Vagina (tissue), 2 donors: ENCODE measurements around the gene CNNM1. TPM values are rescaled to one million over a fixed set of nuclear protein-coding genes. Genes with fewer than 3 reads are reported as not detected.

ENCODE experiments used
- DNase-seq, 2 donors: peaks; one replicate each; pipeline ENCODE4 v3.0.0-alpha.2; 2017; ENCODE audit errors: extremely low spot score in 2 of 2
- H3K27ac ChIP-seq: fragments of 200-600 bp; sonication (generic); one replicate; pipeline ENCODE4 v1.5.1; 2019
- H3K27me3 ChIP-seq: fragments of 200-600 bp; sonication (generic); one replicate; pipeline ENCODE4 v1.5.1; 2019
- H3K36me3 ChIP-seq, 2 donors: fragments of 200-600 bp; sonication (generic); one replicate each; pipeline ENCODE4 v1.5.1; 2017 to 2019
- H3K4me1 ChIP-seq: fragments of 200-600 bp; sonication (generic); one replicate; pipeline ENCODE4 v1.5.1; 2019
- H3K4me3 ChIP-seq, 2 donors: fragments of 200-600 bp; sonication (generic); 1 replicate in 1 of 2; 2 replicates in 1 of 2; pipeline ENCODE4 v1.5.1; 2016 to 2019
- H3K9me3 ChIP-seq: fragments of 200-600 bp; sonication (generic); one replicate; pipeline ENCODE4 v1.5.1; 2019
- CTCF ChIP-seq, 3 experiments: fragments of 450-650 bp in 2 of 3; fragments of 200-600 bp in 1 of 3; sonication (generic) in 1 of 3; IDR thresholded peaks; one replicate each; pipeline ENCODE4 v1.5.1; 2017 to 2019; ENCODE audit warnings: antibody characterized with exemption in 3 of 3, mild to moderate bottlenecking in 2 of 3, moderate library complexity in 2 of 3
- POLR2A ChIP-seq, 2 donors: fragments of 450-650 bp; IDR thresholded peaks; one replicate each; pipeline ENCODE4 v1.6.1; 2017; ENCODE audit warnings: antibody characterized with exemption in 2 of 2, mild to moderate bottlenecking in 2 of 2, moderate library complexity in 2 of 2
- POLR2AphosphoS5 ChIP-seq, 2 donors: sonication (generic); formaldehyde crosslinking; IDR thresholded peaks; one replicate each; pipeline ENCODE4 v1.9.0; 2017; ENCODE audit warnings: antibody characterized with exemption in 2 of 2, mild to moderate bottlenecking in 2 of 2, low read depth in 1 of 2; ENCODE audit not compliant: insufficient read depth in 1 of 2
- intact Hi-C: fragments of 100-400 bp; cut with DNase I; formaldehyde crosslinking; loops from one replicate; pipeline ENCODE4 v1.15.1; 2023
- total RNA-seq: library from RNA; depleted of rRNA; stranded (reverse); fragments of >200 nt; gene quantifications from one replicate; pipeline ENCODE4 v1.2.3, GENCODE V29; 2016

CNNM1 gene
- total RNA-seq, 1 donor from 2014 or later, result 2.5 TPM

GRCh38 chr10:99372546-99373271, 43.6 kb downstream of the CNNM1 start:
- intact Hi-C loops, result no loop called here
- Histone ChIP-seq H3K4me3 (no peak overlapping the region), H3K4me1 (no peaks in the 10 kb centered on the region), H3K27ac (peak overlapping the region; percentile 10), H3K36me3 (no peaks in the 10 kb centered on the region), H3K27me3 (no peaks in the 10 kb centered on the region), H3K9me3 (no peaks in the 10 kb centered on the region)
- DNase-seq, result no peak
- no peak for TF ChIP-seq POLR2A (IDR thresholded peaks at IDR 0.05)
- no peak for TF ChIP-seq POLR2AphosphoS5 (IDR thresholded peaks at IDR 0.05; ENCODE audit: insufficient read depth in 1 of 2, low read depth in 1 of 2)
- TF ChIP-seq CTCF (IDR thresholded peaks at IDR 0.05), result no peak

GRCh38 chr10:99374526-99374925, 45.4 kb downstream of the CNNM1 start:
- Histone ChIP-seq H3K4me1 (no peaks in the 10 kb centered on the region), H3K27me3 (no peaks in the 10 kb centered on the region), H3K9me3 (no peaks in the 10 kb centered on the region), H3K4me3 (no peak overlapping the region), H3K27ac (no peak overlapping the region), H3K36me3 (no peaks in the 10 kb centered on the region)
- TF ChIP-seq POLR2A (IDR thresholded peaks at IDR 0.05) (no peak), POLR2AphosphoS5 (IDR thresholded peaks at IDR 0.05; ENCODE audit: insufficient read depth in 1 of 2, low read depth in 1 of 2) (no peak), CTCF (IDR thresholded peaks at IDR 0.05) (no peak)
- intact Hi-C loops, result no loop called here
- no peak for DNase-seq

- H3K36me3 ChIP-seq, result no peaks in the 10 kb centered on the region
- intact Hi-C loops, result no loop called here
- no peak overlapping the region for H3K27ac ChIP-seq
- no peaks in the 10 kb centered on the region for H3K27me3 ChIP-seq
- no peaks in the 10 kb centered on the region for H3K4me1 ChIP-seq
- no peaks in the 10 kb centered on the region for H3K9me3 ChIP-seq
- TF ChIP-seq POLR2AphosphoS5 (IDR thresholded peaks at IDR 0.05; ENCODE audit: insufficient read depth in 1 of 2, low read depth in 1 of 2) (no peak), CTCF (IDR thresholded peaks at IDR 0.05) (no peak), POLR2A (IDR thresholded peaks at IDR 0.05) (no peak)
- no peak overlapping the region for H3K4me3 ChIP-seq
- no peak for DNase-seq
Observed at GRCh38 chr10:99374972-99375371, 45.8 kb downstream of the CNNM1 start.

- Histone ChIP-seq H3K4me3 (no peak overlapping the region), H3K27me3 (no peaks in the 10 kb centered on the region), H3K36me3 (no peaks in the 10 kb centered on the region), H3K4me1 (no peaks in the 10 kb centered on the region), H3K27ac (no peak overlapping the region), H3K9me3 (no peaks in the 10 kb centered on the region)
- no peak for TF ChIP-seq POLR2A (IDR thresholded peaks at IDR 0.05)
- no peak for TF ChIP-seq CTCF (IDR thresholded peaks at IDR 0.05)
- no peak for TF ChIP-seq POLR2AphosphoS5 (IDR thresholded peaks at IDR 0.05; ENCODE audit: insufficient read depth in 1 of 2, low read depth in 1 of 2)
- DNase-seq, result no peak
- intact Hi-C loops, result no loop called here
Observed at GRCh38 chr10:99375426-99375825, 46.3 kb downstream of the CNNM1 start.

- TF ChIP-seq POLR2AphosphoS5 (IDR thresholded peaks at IDR 0.05; ENCODE audit: insufficient read depth in 1 of 2, low read depth in 1 of 2), result no peak
- no peak for TF ChIP-seq POLR2A (IDR thresholded peaks at IDR 0.05)
- no peak for TF ChIP-seq CTCF (IDR thresholded peaks at IDR 0.05)
- Histone ChIP-seq H3K9me3 (no peaks in the 10 kb centered on the region), H3K36me3 (no peaks in the 10 kb centered on the region), H3K4me3 (no peak overlapping the region), H3K27ac (no peak overlapping the region), H3K27me3 (no peaks in the 10 kb centered on the region), H3K4me1 (no peaks in the 10 kb centered on the region)
- intact Hi-C loops, result no loop called here
- no peak for DNase-seq
Observed at GRCh38 chr10:99382176-99382575, 53.0 kb downstream of the CNNM1 start.
